ENCODE data around the gene WEE2. TPM values are rescaled to one million over a fixed set of nuclear protein-coding genes. Genes with fewer than 3 reads are reported as not detected.

WEE2 gene
- total RNA-seq, 4 donors from 2014 or later, result not detected

- no peak for ATAC-seq
- H3K27me3 ChIP-seq, result no peaks in the 10 kb centered on the region
- peak overlapping the region; percentile 65 to 90 for H3K4me3 ChIP-seq
- no peaks in the 10 kb centered on the region for H3K9me3 ChIP-seq
- peaks cover 5 to 61% (median 9%) of the 10 kb centered on the region in 3 donors for H3K4me1 ChIP-seq
- no peak for TF ChIP-seq POLR2A (IDR thresholded peaks at IDR 0.05)
- TF ChIP-seq CTCF (IDR thresholded peaks at IDR 0.05), result no peak
- TF ChIP-seq EP300 (IDR thresholded peaks at IDR 0.05), result no peak
- TF ChIP-seq POLR2AphosphoS5 (IDR thresholded peaks at IDR 0.05), result no peak
- peak overlapping the region; percentile 21 to 94 (median 90) for H3K27ac ChIP-seq
- 28 to 35% methylated on average over 2 to 8 of the region's 20 CpGs for WGBS, 2 donors (ENCODE audit: low coverage in 1 of 2)
- H3K36me3 ChIP-seq, result no peaks in the 10 kb centered on the region
Measured at GRCh38 chr7:141700848-141701371, 7.2 kb upstream of the WEE2 start.

GRCh38 chr7:141701489-141702046 lies 6.6 kb upstream of the WEE2 start:
- Histone ChIP-seq H3K36me3 (no peaks in the 10 kb centered on the region), H3K4me3 (peak overlapping the region; percentile 65 to 90), H3K27ac (peak overlapping the region; percentile 21 to 94 (median 90)), H3K9me3 (no peaks in the 10 kb centered on the region), H3K4me1 (peaks cover 5 to 54% (median 9%) of the 10 kb centered on the region in 3 donors), H3K27me3 (no peaks in the 10 kb centered on the region)
- WGBS, 2 donors (ENCODE audit: low coverage in 1 of 2), result 0% methylated on average over 1 to 5 of the region's 59 CpGs
- TF ChIP-seq EP300 (IDR thresholded peaks at IDR 0.05) (no peak), POLR2AphosphoS5 (IDR thresholded peaks at IDR 0.05) (no peak), CTCF (IDR thresholded peaks at IDR 0.05) (no peak), POLR2A (IDR thresholded peaks at IDR 0.05) (no peak)
- peak; percentile 60 for ATAC-seq

GRCh38 chr7:141702047-141702567 lies 6.0 kb upstream of the WEE2 start, which contains the start of gene DENND11:
DENND11 (minus strand) TSS chr7:141702166; CDS start chr7:141702153, 13 bp downstream.
- peak; percentile 92 for ATAC-seq
- Histone ChIP-seq H3K27ac (peak within 1 kb of the TSS; percentile 62 to 94 (median 90)), H3K36me3 (no peaks in the 10 kb centered on the region), H3K9me3 (no peaks in the 10 kb centered on the region), H3K4me3 (peak within 1 kb of the TSS; percentile 90 to 95), H3K4me1 (peaks cover 5 to 49% (median 9%) of the 10 kb centered on the region in 3 donors), H3K27me3 (no peaks in the 10 kb centered on the region)
- WGBS, 2 donors (ENCODE audit: low coverage in 1 of 2), result 0% methylated on average over 3 to 4 of the region's 62 CpGs
- no peak for TF ChIP-seq POLR2AphosphoS5 (IDR thresholded peaks at IDR 0.05)
- TF ChIP-seq EP300 (IDR thresholded peaks at IDR 0.05), result no peak
- TF ChIP-seq CTCF (IDR thresholded peaks at IDR 0.05), result no peak
- TF ChIP-seq POLR2A (IDR thresholded peaks at IDR 0.05), result no peak

GRCh38 chr7:141702892-141703291 lies 5.3 kb upstream of the WEE2 start:
- TF ChIP-seq CTCF (IDR thresholded peaks at IDR 0.05) (no peak), POLR2A (IDR thresholded peaks at IDR 0.05) (no peak), POLR2AphosphoS5 (IDR thresholded peaks at IDR 0.05) (no peak), EP300 (IDR thresholded peaks at IDR 0.05) (no peak)
- no peaks in the 10 kb centered on the region for H3K27me3 ChIP-seq
- H3K27ac ChIP-seq, result no peak overlapping the region
- WGBS, 2 donors (ENCODE audit: low coverage in 1 of 2), result 39 to 42% methylated on average over 4 of the region's 4 CpGs
- peaks cover 5 to 41% (median 9%) of the 10 kb centered on the region in 3 donors for H3K4me1 ChIP-seq
- ATAC-seq, result no peak
- H3K9me3 ChIP-seq, result no peaks in the 10 kb centered on the region
- H3K36me3 ChIP-seq, result no peaks in the 10 kb centered on the region
- H3K4me3 ChIP-seq, result peak overlapping the region; percentile 90 to 95

GRCh38 chr7:141704112-141704511 lies 4.0 kb upstream of the WEE2 start:
- peaks cover 5 to 29% (median 9%) of the 10 kb centered on the region in 3 donors for H3K4me1 ChIP-seq
- TF ChIP-seq EP300 (IDR thresholded peaks at IDR 0.05) (no peak), POLR2AphosphoS5 (IDR thresholded peaks at IDR 0.05) (no peak), CTCF (IDR thresholded peaks at IDR 0.05) (no peak), POLR2A (IDR thresholded peaks at IDR 0.05) (no peak)
- WGBS, 2 donors (ENCODE audit: low coverage in 1 of 2), result 75 to 79% methylated on average over 2 to 3 of the region's 3 CpGs
- H3K9me3 ChIP-seq, result no peaks in the 10 kb centered on the region
- H3K4me3 ChIP-seq, result no peak overlapping the region
- H3K27me3 ChIP-seq, result no peaks in the 10 kb centered on the region
- no peaks in the 10 kb centered on the region for H3K36me3 ChIP-seq
- no peak for ATAC-seq
- no peak overlapping the region for H3K27ac ChIP-seq
